PC-9 (cell line): ENCODE results near the gene PRR5.

ENCODE experiments used
- EZH2 ChIP-seq: fragments of 200-600 bp; sonication (generic); IDR thresholded peaks from 2 replicates; pipeline ENCODE4 v1.8.0; 2017; ENCODE audit warnings: antibody characterized with exemption, low read depth
- TF ChIP-seq, protein P1 (sequence below): fragments of 200-600 bp; sonication (generic); conservative IDR thresholded peaks from 2 replicates; pipeline ENCODE4 v1.6.1; 2017; ENCODE audit warnings: mixed run types, antibody characterized with exemption, mild to moderate bottlenecking, moderate library complexity

DNA sequence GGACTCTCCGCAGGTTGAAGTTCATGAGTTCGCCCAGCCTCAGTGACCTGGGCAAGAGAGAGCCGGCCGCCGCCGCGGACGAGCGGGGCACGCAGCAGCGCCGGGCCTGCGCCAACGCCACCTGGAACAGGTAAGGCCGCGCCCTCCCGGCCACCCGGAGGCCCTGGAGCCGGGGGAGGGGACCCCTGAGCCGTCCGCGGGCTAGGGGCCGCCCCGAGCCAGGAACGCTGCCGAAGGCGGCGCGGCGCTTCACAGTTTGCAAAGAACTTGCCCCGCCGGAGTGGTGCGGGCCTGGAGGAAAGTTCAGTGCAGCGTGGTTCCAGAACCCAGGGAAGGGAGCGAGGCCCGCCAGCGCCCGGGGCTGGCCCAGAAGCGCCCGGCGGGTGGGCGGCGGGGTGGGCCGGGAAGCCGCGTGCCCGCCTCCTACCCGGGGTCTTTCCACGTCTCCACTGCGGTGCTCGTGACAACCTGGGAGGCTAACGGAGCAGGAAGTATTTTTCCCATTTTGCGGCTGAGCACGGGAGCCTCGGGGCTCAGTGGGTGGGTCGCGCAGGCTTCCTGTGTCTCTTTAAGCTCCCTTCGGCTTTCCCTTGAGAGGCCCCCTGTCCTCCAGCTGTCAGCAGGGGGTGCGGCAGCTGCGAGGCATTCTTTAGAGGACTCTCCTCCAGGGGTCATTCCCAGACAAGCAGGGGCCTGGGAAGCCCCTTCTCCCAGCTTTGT, 635 bp downstream of the PRR5 start:
- TF ChIP-seq EZH2: no peak
- TF ChIP-seq, protein P1, sequence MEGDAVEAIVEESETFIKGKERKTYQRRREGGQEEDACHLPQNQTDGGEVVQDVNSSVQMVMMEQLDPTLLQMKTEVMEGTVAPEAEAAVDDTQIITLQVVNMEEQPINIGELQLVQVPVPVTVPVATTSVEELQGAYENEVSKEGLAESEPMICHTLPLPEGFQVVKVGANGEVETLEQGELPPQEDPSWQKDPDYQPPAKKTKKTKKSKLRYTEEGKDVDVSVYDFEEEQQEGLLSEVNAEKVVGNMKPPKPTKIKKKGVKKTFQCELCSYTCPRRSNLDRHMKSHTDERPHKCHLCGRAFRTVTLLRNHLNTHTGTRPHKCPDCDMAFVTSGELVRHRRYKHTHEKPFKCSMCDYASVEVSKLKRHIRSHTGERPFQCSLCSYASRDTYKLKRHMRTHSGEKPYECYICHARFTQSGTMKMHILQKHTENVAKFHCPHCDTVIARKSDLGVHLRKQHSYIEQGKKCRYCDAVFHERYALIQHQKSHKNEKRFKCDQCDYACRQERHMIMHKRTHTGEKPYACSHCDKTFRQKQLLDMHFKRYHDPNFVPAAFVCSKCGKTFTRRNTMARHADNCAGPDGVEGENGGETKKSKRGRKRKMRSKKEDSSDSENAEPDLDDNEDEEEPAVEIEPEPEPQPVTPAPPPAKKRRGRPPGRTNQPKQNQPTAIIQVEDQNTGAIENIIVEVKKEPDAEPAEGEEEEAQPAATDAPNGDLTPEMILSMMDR: no peak; the same call in 1 of the 2 replicates
